Measurements from ENCODE around the gene PCBP4.
"Not testable (repeated sequence)": the region's sequence is repeated elsewhere in the genome, so short reads cannot be mapped to it uniquely, and the experiment has no call there.

PCBP4 gene

GRCh38 chr3:51932471-51933370 lies 34.5 kb downstream of the PCBP4 start:
- no peak overlapping the region for H3K27ac ChIP-seq

GRCh38 chr3:51931756-51932155 lies 35.5 kb downstream of the PCBP4 start:
- Histone ChIP-seq H3K27ac (no peak overlapping the region), H3K4me3 (no peak overlapping the region)

More at GRCh38 chr3:51932471-51933370, 34.5 kb downstream of the PCBP4 start:
- no peak overlapping the region for H3K4me3 ChIP-seq

GRCh38 chr3:51930439-51930838 lies 36.8 kb downstream of the PCBP4 start:
- H3K4me3 ChIP-seq: no peak overlapping the region

GRCh38 chr3:51929420-51930003 lies 37.7 kb downstream of the PCBP4 start:
- no peak overlapping the region for H3K4me3 ChIP-seq
- no peak overlapping the region for H3K27ac ChIP-seq

More at GRCh38 chr3:51930439-51930838, 36.8 kb downstream of the PCBP4 start:
- no peak overlapping the region for H3K27ac ChIP-seq

GRCh38 chr3:51928981-51929380 lies 38.3 kb downstream of the PCBP4 start:
- H3K27ac ChIP-seq, H3K4me3 ChIP-seq: not testable (repeated sequence)

- no peak overlapping the region for H3K4me3 ChIP-seq
- H3K27ac ChIP-seq: no peak overlapping the region
Measured at GRCh38 chr3:51928438-51928837, 38.8 kb downstream of the PCBP4 start.

- no peak overlapping the region for H3K27ac ChIP-seq
- no peak overlapping the region for H3K4me3 ChIP-seq
Measured at GRCh38 chr3:51927061-51927977, 39.9 kb downstream of the PCBP4 start.

- H3K27ac ChIP-seq: no peak overlapping the region
- H3K4me3 ChIP-seq: no peak overlapping the region
Measured at GRCh38 chr3:51921081-51921578, 46.1 kb downstream of the PCBP4 start.

GRCh38 chr3:51916418-51916817 lies 50.8 kb downstream of the PCBP4 start:
- H3K27ac ChIP-seq: no peak overlapping the region
- no peak overlapping the region for H3K4me3 ChIP-seq

- Histone ChIP-seq H3K4me3 (no peak overlapping the region), H3K27ac (no peak overlapping the region)
Measured at GRCh38 chr3:51908026-51908425, 59.2 kb downstream of the PCBP4 start.
